ENCODE results near the gene UROS.

UROS gene

GRCh38 chr10:125815764-125816163 is 7.3 kb downstream of the UROS start:
- H2AFZ ChIP-seq (ENCODE audit: low read length) = no peak overlapping the region

GRCh38 chr10:125812128-125812750 is 10.8 kb downstream of the UROS start:
- no peaks in the 10 kb centered on the region for H3K36me3 ChIP-seq (ENCODE audit: insufficient read depth, low read length)
- no peak overlapping the region for H3K4me3 ChIP-seq (ENCODE audit: low read length, poor library complexity, severe bottlenecking)
- no peaks in the 10 kb centered on the region for H3K4me1 ChIP-seq (ENCODE audit: insufficient read depth, low read length, poor library complexity, severe bottlenecking)
- H3F3A ChIP-seq (ENCODE audit: low read depth) = no peaks in the 10 kb centered on the region
- no peaks in the 10 kb centered on the region for H3K79me2 ChIP-seq (ENCODE audit: insufficient read depth, low read length)
- H3K9ac ChIP-seq (ENCODE audit: low read depth, low read length, poor library complexity, severe bottlenecking) = no peak overlapping the region
- no peak for TF ChIP-seq CTCF (conservative IDR thresholded peaks at IDR 0.05; ENCODE audit: low read length)
- no peak for TF ChIP-seq EZH2phosphoT487 (IDR thresholded peaks at IDR 0.05; ENCODE audit: borderline replicate concordance)
- H3K9me2 ChIP-seq (replicated peaks; ENCODE audit: low read depth, low read length) = no peaks in the 10 kb centered on the region
- no peaks in the 10 kb centered on the region for H4K20me1 ChIP-seq (ENCODE audit: insufficient read depth, low read length, poor library complexity, severe bottlenecking)
- no peaks in the 10 kb centered on the region for H3K9me3 ChIP-seq (ENCODE audit: insufficient read depth, low read depth, low read length)
- H2AFZ ChIP-seq (ENCODE audit: low read length) = no peak overlapping the region
- H3K27me3 ChIP-seq (ENCODE audit: insufficient read depth, low read length, poor library complexity, severe bottlenecking) = no peaks in the 10 kb centered on the region
- H3K4me2 ChIP-seq (ENCODE audit: low read depth, low read length, poor library complexity, severe bottlenecking) = no peak overlapping the region

More at GRCh38 chr10:125815764-125816163, 7.3 kb downstream of the UROS start:
- H4K20me1 ChIP-seq (ENCODE audit: insufficient read depth, low read length, poor library complexity, severe bottlenecking) = no peaks in the 10 kb centered on the region
- no peaks in the 10 kb centered on the region for H3K79me2 ChIP-seq (ENCODE audit: insufficient read depth, low read length)
- no peaks in the 10 kb centered on the region for H3F3A ChIP-seq (ENCODE audit: low read depth)
- H3K4me1 ChIP-seq (ENCODE audit: insufficient read depth, low read length, poor library complexity, severe bottlenecking) = no peaks in the 10 kb centered on the region
- H3K9me2 ChIP-seq (replicated peaks; ENCODE audit: low read depth, low read length) = no peaks in the 10 kb centered on the region
- H3K4me3 ChIP-seq (ENCODE audit: low read length, poor library complexity, severe bottlenecking) = no peak overlapping the region
- H3K27me3 ChIP-seq (ENCODE audit: insufficient read depth, low read length, poor library complexity, severe bottlenecking) = no peaks in the 10 kb centered on the region
- no peak overlapping the region for H3K4me2 ChIP-seq (ENCODE audit: low read depth, low read length, poor library complexity, severe bottlenecking)
- H3K9ac ChIP-seq (ENCODE audit: low read depth, low read length, poor library complexity, severe bottlenecking) = no peak overlapping the region
- no peaks in the 10 kb centered on the region for H3K36me3 ChIP-seq (ENCODE audit: insufficient read depth, low read length)
- H3K9me3 ChIP-seq (ENCODE audit: insufficient read depth, low read depth, low read length) = no peaks in the 10 kb centered on the region
- TF ChIP-seq EZH2phosphoT487 (IDR thresholded peaks at IDR 0.05; ENCODE audit: borderline replicate concordance) (no peak), CTCF (conservative IDR thresholded peaks at IDR 0.05; ENCODE audit: low read length) (no peak)

- no peaks in the 10 kb centered on the region for H3K9me3 ChIP-seq (ENCODE audit: insufficient read depth, low read depth, low read length)
- H4K20me1 ChIP-seq (ENCODE audit: insufficient read depth, low read length, poor library complexity, severe bottlenecking) = no peaks in the 10 kb centered on the region
- no peak overlapping the region for H3K4me2 ChIP-seq (ENCODE audit: low read depth, low read length, poor library complexity, severe bottlenecking)
- H3K4me3 ChIP-seq (ENCODE audit: low read length, poor library complexity, severe bottlenecking) = no peak overlapping the region
- H3K79me2 ChIP-seq (ENCODE audit: insufficient read depth, low read length) = no peaks in the 10 kb centered on the region
- no peaks in the 10 kb centered on the region for H3F3A ChIP-seq (ENCODE audit: low read depth)
- H2AFZ ChIP-seq (ENCODE audit: low read length) = no peak overlapping the region
- H3K27me3 ChIP-seq (ENCODE audit: insufficient read depth, low read length, poor library complexity, severe bottlenecking) = no peaks in the 10 kb centered on the region
- H3K9me2 ChIP-seq (replicated peaks; ENCODE audit: low read depth, low read length) = no peaks in the 10 kb centered on the region
- H3K9ac ChIP-seq (ENCODE audit: low read depth, low read length, poor library complexity, severe bottlenecking) = no peak overlapping the region
- H3K4me1 ChIP-seq (ENCODE audit: insufficient read depth, low read length, poor library complexity, severe bottlenecking) = no peaks in the 10 kb centered on the region
- no peaks in the 10 kb centered on the region for H3K36me3 ChIP-seq (ENCODE audit: insufficient read depth, low read length)
- no peak for TF ChIP-seq EZH2phosphoT487 (IDR thresholded peaks at IDR 0.05; ENCODE audit: borderline replicate concordance)
- no peak for TF ChIP-seq CTCF (conservative IDR thresholded peaks at IDR 0.05; ENCODE audit: low read length)
Observed at GRCh38 chr10:125811251-125811650, 11.8 kb downstream of the UROS start.

Data from Loucy (cell line).